Head of caudate nucleus (tissue), 42 donors: ENCODE results near the gene CCR6.

Experiments
- DNase-seq, 42 donors: peaks; one replicate each; pipeline versions ENCODE4 v3.0.0 to v3.0.0-alpha.2; 2020 to 2021; ENCODE audit warnings: mixed read lengths in 7 of 42
- intact Hi-C: fragments of 100-400 bp; cut with DNase I; formaldehyde crosslinking; loops from one replicate; pipeline ENCODE4 v1.15.0; 2022

Gene CCR6

DNA sequence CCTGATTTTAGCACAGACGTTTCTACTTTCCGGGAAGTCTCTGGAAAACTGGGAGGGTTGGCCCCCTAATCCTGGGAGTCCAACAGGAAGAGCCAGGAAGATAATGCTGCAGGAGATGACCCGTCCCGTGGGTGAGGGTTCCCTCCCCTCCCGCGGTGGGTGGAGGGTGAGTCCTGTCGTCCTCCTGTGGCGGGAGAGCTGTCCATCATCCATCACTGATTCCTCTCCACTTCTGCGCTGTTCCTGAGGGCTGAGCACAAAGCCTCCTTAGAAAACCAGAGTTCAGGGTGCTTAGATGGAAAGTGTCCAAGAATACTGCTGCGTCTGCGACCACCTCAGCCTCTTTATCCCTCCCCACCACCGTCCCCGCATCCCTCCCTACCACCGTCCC, 6.1 kb upstream of the CCR6 start:
- intact Hi-C loops = no loop called here

DNA sequence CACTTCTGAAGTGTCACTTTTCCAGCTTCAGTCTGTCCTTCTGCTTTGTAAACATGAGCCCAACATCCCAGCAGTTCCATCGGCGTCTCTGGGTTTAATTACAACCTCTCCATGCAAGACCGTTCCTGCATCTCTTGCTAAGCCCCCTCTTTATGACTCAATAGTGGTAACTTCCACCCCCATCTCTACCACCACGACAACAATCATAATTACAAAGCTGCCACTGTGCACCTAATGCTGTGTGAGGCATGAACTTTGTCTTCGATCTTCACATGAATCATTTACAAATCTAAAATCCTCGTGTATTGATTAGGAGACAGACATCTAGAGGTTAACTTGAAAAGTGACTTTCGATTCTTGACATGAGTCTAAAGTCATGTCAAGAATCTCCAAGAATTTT, 4.9 kb upstream of the CCR6 start:
- no peak for DNase-seq
- intact Hi-C loops = no loop called here

More for the DNA sequence above, 6.1 kb upstream of the CCR6 start:
- no peak for DNase-seq

DNA sequence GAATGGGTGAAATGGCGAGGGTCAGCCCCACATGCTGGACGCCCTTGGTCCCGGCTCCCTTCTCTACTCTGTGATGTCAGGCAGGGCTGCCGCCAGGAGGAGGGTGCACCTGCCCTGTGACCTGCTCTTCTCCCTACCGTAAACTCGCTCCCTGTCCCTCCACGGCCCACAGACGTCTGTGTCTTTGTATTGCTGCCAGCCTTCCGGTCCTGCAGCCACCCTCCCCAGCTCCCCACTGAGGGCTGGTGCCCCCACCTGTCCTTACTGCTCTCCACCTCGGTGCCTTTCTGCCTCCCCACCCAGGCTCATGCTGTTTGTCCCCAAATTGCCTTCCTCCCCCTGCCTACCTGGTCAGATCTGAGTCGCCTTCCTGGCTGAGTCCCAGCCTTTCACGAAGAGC, 4.1 kb upstream of the CCR6 start:
- no peak for DNase-seq
- intact Hi-C loops = no loop called here

DNA sequence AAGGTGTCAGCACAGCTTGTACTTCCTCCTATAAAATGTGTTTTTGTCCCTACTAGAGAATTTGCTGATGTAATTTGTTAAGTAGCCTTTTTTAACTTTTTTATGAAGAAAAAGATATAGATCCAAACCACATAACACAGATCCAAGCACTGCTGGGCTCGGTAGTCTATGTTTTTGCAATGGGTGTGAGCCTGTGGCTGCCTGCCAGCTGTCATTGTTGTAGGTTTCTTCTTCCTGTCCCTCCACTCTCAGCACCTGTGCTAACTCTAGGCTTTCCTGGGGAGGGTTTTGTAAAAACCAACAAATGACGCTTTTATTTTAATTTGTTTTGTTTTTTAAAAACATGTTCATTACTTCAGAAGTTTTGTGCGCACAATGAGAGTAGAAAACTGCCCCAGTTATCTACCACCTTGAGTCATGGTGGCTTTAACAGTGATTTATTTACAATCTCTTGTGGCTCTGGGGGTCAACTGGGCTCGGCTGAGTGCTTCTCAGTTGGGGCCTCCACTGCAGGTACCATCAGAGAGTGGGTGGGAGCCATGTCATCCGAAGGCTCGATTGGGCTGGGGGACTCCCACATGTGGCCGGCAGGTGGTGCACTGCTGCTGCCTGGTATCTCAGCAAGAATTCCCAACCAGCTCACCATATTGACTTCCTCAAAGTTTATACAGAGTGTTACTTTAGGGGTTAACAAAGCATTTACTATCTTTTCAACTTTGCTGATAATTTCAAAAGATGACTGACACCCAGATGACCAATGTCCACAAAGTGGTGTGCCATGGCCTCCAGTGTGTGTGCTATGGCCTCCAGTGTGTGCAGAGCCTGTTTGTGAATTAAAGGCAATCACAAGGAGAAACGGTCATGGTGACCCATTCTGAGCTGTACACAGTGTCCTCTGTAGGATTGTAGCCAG, 3.0 kb upstream of the CCR6 start:
- intact Hi-C loops = no loop called here
- no peak for DNase-seq

DNA sequence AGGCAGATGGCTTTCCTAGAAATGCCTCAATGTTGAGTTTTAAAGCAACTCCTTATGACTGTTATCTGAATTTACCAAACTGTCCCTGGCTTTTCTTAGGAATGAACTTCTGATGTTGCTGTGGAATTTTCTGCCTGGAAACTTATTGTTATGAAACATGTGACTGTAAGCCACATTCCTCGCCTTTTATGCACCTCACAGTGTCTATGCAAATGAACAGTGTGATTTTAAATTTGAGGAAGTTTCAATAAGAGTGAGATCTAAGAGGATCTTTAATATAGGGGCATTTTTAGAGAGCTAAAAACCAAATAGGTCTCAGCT, 2.4 kb upstream of the CCR6 start:
- intact Hi-C loops = no loop called here
- DNase-seq = no peak

DNA sequence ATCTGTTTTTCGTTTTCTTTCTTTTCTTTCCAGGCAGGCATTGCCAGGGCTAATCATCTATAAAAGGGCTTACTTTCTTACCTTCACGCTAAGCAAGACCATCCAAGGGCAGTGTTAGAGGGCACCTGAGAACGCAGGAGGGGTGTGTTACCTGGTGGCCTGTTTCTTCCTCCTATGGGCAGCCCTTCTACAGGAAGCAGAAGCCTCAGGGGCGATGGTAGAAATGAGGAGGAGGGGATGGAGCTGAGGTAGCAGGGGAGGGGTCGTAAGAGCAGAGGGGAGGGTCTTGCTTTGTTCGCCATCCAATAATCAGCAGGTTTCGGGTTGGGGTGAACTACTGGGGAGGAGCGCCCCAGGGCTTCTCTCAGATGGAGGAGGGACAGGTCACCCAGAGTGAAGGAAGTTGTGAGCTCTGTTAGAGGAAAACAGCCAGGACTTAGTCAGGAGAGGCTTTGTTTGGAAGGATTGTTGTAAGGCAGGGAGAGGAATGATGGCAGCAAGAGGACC, 1.5 kb upstream of the CCR6 start:
- intact Hi-C loops = no loop called here
- no peak for DNase-seq

DNA sequence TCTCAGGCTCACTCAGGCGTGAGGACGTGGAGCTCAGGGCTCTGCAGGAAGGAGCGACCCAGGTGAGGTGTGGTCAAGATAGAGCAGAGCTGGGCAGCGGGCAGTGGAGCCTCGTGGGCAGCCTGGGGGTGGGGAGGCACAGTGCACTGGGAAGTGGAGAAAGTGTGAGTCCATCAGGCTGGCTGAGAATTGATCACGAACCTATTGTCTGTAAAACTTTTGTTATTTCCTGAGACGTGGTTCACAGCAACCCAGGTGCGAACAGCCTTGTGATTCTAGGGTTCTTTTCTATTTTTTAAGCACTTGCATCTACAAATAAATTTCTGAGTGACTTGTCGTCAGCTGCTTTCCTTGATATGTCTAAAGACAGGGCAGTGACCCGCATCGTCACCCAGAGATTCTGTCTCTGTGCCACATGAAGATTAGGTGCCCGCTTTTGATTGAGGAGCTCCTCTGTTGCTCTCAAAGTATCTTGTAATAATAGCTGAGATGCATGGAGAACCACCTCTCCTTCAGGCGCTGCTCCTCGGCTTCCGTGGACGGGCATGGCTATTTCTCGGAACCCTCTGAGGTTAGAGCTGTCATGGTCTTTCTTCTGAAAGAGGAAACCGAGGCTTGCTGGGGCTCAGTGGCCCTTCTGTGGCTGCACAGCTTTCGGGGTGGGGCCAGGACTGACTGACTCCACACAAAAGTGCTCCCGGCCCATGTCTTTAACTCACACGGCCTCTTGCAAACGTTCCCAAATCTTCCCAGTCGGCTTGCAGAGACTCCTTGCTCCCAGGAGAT, 662 bp upstream of the CCR6 start:
- DNase-seq = no peak
- intact Hi-C loops = no loop called here

DNA sequence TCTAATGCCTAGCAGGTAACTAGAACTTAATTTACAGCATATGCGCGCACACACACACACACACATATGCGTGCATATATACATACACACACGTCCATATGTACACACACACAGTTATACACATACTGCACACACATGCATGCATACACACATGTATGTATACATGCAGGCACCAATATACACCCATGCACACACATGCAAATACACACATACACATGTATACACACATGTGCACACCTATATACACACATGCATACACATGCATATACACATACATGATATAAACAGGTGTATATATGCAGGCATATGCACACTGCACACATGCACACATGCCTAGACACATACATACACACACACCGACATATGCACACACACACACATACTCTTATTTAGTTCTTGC, 1.9 kb downstream of the CCR6 start:
- DNase-seq = no peak
- intact Hi-C loops = no loop called here

DNA sequence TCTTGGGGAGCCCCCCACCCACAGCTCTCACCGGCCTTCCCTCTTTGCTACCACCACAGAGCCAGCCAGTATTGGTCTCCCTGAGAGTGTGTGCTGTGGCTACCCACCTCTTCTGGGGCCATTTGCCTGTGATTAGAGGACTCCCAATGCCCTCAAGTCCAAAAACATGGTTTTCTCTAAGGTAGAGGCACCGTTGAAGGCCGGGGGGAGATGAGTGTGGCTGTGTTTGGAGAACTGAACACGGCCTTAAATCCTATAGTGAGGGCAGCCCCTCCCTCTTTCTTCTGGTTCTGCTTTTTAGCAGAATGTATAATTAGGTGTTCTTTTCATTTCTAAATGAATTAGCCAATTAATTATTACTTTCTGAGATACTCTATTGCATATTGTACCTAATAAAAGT, 2.5 kb downstream of the CCR6 start:
- no peak for DNase-seq
- intact Hi-C loops = no loop called here

DNA sequence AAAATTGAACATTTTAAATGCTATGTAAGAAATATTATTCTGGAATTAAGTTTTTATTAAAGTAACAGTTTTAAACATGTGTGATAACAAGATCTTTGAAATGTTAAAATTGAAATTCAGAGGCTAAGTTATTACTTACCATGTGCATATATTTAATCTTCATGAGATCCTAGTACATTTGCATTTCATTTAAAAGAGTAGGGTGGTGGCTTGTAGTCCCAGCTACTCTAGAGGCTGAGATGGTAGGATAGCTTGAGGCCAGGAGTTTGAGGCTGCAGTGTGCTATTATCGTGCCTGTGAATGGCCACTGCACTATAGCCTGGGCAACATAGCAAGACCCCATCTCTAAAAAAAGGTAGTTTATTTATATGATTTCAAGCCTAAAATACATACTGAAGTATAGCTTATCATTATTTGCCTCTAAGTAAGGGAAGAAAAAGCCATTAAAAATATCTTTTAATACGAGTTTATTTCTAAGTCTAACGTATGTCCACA, 3.0 kb downstream of the CCR6 start:
- intact Hi-C loops = no loop called here
- no peak for DNase-seq

DNA sequence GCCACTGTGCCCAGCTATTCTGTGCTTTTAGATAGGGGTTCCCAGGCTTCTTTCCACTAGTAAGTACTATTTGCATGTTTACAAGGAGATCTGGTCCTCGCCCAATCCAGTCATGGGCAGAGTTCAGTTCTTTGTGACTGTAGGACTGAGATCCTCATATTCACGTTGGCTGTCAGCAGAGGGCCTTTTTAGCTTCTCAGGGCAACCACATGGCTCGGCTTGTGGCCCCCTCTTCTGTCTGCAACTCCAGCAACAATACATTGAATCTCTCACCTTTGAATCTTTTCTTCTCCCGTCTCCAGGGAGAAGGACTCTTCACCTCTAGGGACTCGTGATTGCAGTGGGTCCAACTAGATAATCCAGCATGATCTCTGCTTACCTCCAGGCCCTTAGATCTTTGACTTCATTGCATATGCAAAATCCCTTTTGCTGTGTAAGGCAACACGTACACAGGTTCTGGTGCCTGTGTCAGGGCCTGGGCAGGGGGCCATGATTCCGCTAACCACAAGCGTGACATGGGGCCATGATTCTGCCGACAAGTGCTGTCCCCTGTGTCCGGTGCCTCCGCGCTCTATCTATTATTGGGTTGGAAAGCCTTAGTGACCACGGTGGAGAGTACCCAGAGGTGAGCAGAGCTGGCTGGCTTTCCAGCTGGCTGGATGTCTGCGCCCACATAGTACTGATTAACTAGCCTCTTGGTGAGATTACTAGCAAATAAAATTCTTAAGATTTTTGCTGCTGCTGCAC, 5.1 kb downstream of the CCR6 start:
- intact Hi-C loops = no loop called here
- no peak for DNase-seq

DNA sequence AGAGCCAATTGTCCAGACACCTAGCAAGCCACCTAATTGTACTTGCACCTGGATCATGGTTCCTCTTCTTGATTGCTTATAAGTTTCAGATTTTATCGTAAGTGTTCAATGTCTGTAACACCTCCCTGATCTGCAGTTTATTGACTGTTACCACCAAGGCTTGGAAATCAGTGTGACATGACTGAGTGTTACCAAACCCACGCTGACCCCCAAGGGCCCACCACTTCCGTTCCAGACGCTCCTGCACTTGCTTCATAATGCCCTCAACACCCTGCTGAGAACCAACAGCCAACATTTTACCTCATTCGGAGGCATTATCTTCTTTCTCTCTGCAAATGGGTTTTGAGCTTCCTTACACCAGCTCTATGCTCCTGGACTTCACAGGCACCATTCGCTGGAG, 6.3 kb downstream of the CCR6 start:
- no peak for DNase-seq
- intact Hi-C loops = no loop called here

DNA sequence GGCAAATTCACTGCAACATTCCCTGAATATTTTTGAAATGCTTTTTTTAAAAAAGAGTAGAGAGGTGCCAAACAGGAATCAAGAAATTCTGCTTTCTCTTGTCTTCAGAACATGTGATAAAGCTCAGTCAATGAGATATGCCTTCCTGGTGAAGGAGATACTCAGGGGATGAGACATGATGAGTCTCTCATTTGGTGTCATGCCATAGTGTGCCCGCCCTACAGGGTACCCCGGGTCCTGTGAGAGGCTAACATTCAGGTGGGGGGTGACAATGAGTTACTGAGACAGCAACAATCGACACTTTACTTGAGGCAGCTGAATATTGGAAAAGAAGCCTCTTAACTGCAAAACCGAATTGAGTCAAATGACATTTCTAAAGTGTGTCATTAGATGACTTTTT, 6.7 kb downstream of the CCR6 start:
- DNase-seq = no peak

DNA sequence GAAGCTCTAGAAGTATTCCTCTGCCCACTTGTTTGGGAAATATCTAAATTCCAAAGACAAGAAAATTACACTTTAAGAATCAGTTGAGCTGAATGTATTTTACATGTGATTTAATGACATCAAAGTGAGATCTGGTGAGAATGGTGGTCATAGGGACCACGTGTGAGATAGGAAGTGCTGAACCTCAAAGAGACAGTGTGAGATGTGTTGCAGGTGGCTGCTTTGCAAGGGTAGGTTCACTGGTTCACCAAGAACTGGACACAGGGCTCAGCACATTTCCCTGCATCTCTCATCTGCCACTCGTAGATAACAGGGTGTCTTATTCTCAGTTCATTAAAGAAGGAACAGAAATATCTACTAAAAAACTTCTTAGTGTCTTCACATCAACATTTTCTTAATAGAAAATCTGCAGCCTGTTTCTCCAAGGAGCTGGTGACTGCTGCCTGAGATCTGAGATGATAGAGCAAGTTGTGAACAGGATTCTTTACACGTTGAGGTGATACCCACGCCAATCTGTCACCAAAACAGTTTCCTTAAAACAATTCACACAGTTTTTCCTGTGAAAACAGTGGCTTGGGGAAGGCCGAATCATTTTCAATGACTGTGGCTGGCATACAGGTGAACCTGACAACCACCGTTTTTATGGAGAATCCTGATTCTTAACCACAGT, 7.2 kb downstream of the CCR6 start:
- DNase-seq = no peak
- intact Hi-C loops = loop anchor here (10.0 kb wide), 1 partner anchor 345 kb away; no protein-coding TSS in a partner anchor

More for the DNA sequence above, 6.7 kb downstream of the CCR6 start:
- intact Hi-C loops = no loop called here

DNA sequence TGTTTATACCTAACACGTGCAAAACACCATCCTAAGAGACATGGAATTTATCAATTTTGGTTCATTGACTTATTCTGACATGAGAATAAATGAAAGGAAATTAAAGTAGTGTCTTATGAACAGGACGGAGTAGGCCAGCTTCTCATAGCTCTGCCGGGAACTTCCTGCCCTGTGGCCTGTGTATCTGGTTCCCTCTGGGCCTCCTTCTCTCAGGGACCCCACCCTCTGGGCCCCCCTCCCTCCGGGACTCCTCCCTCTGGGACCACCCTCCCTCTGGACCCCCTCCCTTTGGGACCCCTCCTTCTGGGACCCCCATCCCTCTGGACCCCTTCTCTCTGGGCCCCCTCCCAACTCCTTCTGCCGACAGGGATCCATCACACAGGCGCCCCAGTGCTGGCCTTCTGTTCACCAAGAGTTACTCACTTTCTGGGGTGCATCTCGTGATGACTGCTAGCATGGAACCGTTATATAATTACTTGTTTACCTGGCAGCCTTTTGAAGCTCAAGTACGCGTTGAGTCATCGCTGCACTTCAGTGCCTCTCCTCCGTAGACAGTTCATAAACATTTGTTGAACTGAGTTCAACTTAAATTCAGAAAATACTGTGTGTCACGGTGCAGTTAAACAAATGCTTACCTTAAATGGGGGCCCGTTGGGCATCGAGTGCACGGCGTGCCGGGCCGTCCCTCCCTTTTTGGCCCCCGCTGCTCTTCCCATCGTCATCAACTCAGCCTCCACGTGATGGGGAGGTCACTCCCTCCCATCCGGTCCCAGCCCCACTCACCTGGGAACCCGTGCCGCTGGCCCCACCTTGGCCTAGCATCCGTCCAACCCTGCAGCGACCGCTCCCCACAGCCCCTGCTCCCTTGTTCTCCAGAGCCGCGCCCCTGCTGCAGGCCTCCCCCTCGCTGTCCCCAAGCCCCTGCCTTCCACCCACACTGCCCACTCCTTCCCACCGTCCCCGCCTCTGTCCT, 8.1 kb downstream of the CCR6 start:
- intact Hi-C loops = loop anchor here (10.0 kb wide), 1 partner anchor 346 kb away; no protein-coding TSS in a partner anchor
- no peak for DNase-seq

DNA sequence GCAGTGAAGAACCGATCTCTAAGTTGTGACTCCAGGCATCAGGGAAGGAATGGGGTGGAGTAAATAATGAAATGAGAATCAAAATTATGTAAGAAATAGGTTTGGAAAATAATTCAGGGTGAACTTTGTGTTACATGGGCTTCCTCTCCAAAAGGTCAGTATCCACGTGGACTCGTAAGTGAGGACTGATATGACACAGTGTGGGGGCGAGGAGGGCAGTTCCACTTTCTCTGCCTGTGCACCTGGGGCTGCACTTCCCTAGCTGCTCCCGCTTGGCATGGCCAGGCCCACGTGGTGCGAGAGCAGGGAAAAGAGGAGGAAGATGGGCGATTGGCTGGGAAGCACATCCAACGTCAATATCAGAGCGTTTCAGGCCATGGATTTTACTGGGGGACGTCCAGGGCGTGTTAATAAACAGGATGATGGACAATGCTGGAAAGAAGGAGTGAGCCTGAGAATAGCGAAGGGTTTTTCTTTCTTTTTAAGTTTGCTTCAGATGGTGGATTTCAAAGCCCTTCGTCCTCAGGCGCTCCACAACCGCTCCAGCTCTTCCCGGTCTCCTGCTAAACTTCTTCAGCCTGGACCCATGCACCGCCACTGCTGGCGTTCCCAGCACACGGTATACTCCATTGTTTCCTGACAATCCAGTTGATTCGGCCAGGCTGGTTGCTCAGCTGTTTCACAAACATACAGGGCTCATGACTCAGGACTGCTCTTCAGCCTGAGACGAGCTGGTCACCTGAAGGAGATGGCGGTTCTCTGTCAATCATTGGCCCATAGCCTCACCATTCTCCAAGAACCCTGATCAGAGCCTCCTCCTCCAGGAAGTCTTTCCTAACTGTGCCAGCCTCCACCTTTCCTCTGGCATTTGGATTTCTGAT, 11.8 kb downstream of the CCR6 start:
- no peak for DNase-seq
- intact Hi-C loops = loop anchor here (10.0 kb wide), 1 partner anchor 350 kb away; no protein-coding TSS in a partner anchor

DNA sequence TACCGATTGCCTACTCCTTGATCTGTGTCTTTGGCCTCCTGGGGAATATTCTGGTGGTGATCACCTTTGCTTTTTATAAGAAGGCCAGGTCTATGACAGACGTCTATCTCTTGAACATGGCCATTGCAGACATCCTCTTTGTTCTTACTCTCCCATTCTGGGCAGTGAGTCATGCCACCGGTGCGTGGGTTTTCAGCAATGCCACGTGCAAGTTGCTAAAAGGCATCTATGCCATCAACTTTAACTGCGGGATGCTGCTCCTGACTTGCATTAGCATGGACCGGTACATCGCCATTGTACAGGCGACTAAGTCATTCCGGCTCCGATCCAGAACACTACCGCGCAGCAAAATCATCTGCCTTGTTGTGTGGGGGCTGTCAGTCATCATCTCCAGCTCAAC, 13.5 kb downstream of the CCR6 start:
- intact Hi-C loops = loop anchor here (10.0 kb wide), 1 partner anchor 352 kb away; no protein-coding TSS in a partner anchor
- no peak for DNase-seq
